GM12878 (cell line): ENCODE data around the gene PDE10A. TPM values are rescaled to one million over a fixed set of nuclear protein-coding genes. Genes with fewer than 3 reads are reported as not detected.

Source experiments
- ATAC-seq: fragments of 200-7000 bp; cut with Tn5 transposase; 3 replicates; pipeline ENCODE4 v1.9.1; 2020; ENCODE audit warnings: mild to moderate bottlenecking, moderate library complexity
- BruUV-seq: library from RNA; stranded (reverse); fragments of 400-500 nt; replicated peaks from 2 replicates; lab custom pipeline; 2021; lab: Mats Ljungman, UMichigan
- CTCF ChIA-PET: fragments of 300-600 bp; sonication (Branson Sonifier 250); formaldehyde crosslinking; extraction: SDS; loops from one replicate; lab custom pipeline; 2021; ENCODE audit warnings: inconsistent platforms; lab: Yijun Ruan, JAX
- POLR2A ChIA-PET: fragments of 350-600 bp; formaldehyde crosslinking; extraction: SDS; loops from one replicate; lab custom pipeline; 2021; ENCODE audit warnings: inconsistent platforms; lab: Charles Lee
- RAD21 ChIA-PET: fragments of 300-600 bp; sonication (Branson Sonifier 250); formaldehyde crosslinking; loops from one replicate; lab custom pipeline; 2023; ENCODE audit warnings: antibody characterized with exemption; ENCODE audit not compliant: unreplicated experiment; lab: Charles Lee
- SMC1A ChIA-PET: fragments of 300-600 bp; sonication (Branson Sonifier 250); formaldehyde crosslinking; loops from one replicate; lab custom pipeline; 2023; ENCODE audit not compliant: unreplicated experiment, uncharacterized antibody; lab: Charles Lee
- DNase-seq: peaks from one replicate; pipeline ENCODE4 v3.0.0-alpha.2; 2011; ENCODE audit warnings: low read depth, low spot score
- FAIRE-seq: peaks from 3 replicates; lab custom pipeline; 2011; peaks lifted over from hg19 to GRCh38; lab: Jason Lieb, UNC
- H2AFZ ChIP-seq: 2 replicates; pipeline ENCODE4 v1.6.0; 2011; ENCODE audit warnings: low read depth, low read length, control low read depth; ENCODE audit not compliant: control insufficient read depth
- H3K27ac ChIP-seq: 2 replicates; pipeline ENCODE4 v1.5.1; 2011; ENCODE audit warnings: control low read depth; ENCODE audit not compliant: control insufficient read depth, insufficient read depth
- H3K27me3 ChIP-seq, 2 experiments: replicated peaks in 1 of 2; 2 replicates each; pipeline versions ENCODE4 v1.6.0 to v1.6.1; 2011; ENCODE audit warnings: low read length in 1 of 2; ENCODE audit not compliant: control insufficient read depth in 2 of 2, insufficient read depth in 2 of 2
- H3K36me3 ChIP-seq, 2 experiments: 2 replicates each; pipeline ENCODE4 v1.5.1; 2011; ENCODE audit warnings: low read length in 1 of 2; ENCODE audit not compliant: control insufficient read depth in 2 of 2, insufficient read depth in 2 of 2
- H3K4me1 ChIP-seq: 2 replicates; pipeline ENCODE4 v1.6.1; 2011; ENCODE audit warnings: mild to moderate bottlenecking, low read length, moderate library complexity, mixed read lengths; ENCODE audit not compliant: control insufficient read depth, insufficient read depth
- H3K4me2 ChIP-seq: 2 replicates; pipeline ENCODE4 v1.6.0; 2011; ENCODE audit warnings: control low read depth; ENCODE audit not compliant: control insufficient read depth, insufficient read depth
- H3K4me3 ChIP-seq: fragments of 200-600 bp; sonication (generic); 2 replicates; pipeline ENCODE4 v1.5.1; 2016
- H3K79me2 ChIP-seq: 2 replicates; pipeline ENCODE4 v1.6.0; 2011; ENCODE audit warnings: low read length; ENCODE audit not compliant: control insufficient read depth, insufficient read depth
- H3K9ac ChIP-seq: 2 replicates; pipeline ENCODE4 v1.8.0; 2011; ENCODE audit warnings: low read length, control low read depth, mixed read lengths; ENCODE audit not compliant: control insufficient read depth, insufficient read depth
- H3K9me3 ChIP-seq: replicated peaks from 3 replicates; pipeline ENCODE4 v1.5.1; 2011; ENCODE audit warnings: mild to moderate bottlenecking, low read length; ENCODE audit not compliant: control insufficient read depth, insufficient read depth
- H4K20me1 ChIP-seq: 2 replicates; pipeline ENCODE4 v1.6.0; 2011; ENCODE audit not compliant: control insufficient read depth, insufficient read depth
- BRCA1 ChIP-seq: IDR thresholded peaks from 2 replicates; pipeline ENCODE4 v1.6.1; 2011; ENCODE audit warnings: low read depth, low read length, improper control_type of control experiment
- CEBPZ ChIP-seq: fragments of 150-350 bp; IDR thresholded peaks from 2 replicates; pipeline ENCODE4 v1.6.1; 2016; ENCODE audit warnings: low read depth, low read length
- CHD1 ChIP-seq: IDR thresholded peaks from 2 replicates; pipeline ENCODE4 v1.6.1; 2012; ENCODE audit warnings: low read depth, low read length, improper control_type of control experiment
- CUX1 ChIP-seq: IDR thresholded peaks from 2 replicates; pipeline ENCODE4 v1.6.1; 2012; ENCODE audit warnings: improper control_type of control experiment, low read depth, low read length; ENCODE audit not compliant: insufficient replicate concordance
- HDAC6 ChIP-seq: fragments of 200-600 bp; sonication (generic); IDR thresholded peaks from one replicate; pipeline ENCODE4 v1.8.0; 2017; ENCODE audit warnings: antibody characterized with exemption; ENCODE audit not compliant: unreplicated experiment
- KDM1A ChIP-seq: fragments of 200-600 bp; sonication (generic); IDR thresholded peaks from 2 replicates; pipeline ENCODE4 v1.6.1; 2016; ENCODE audit warnings: borderline replicate concordance
- LARP7 ChIP-seq: fragments of 450-650 bp; IDR thresholded peaks from 2 replicates; pipeline ENCODE4 v1.6.1; 2017; ENCODE audit warnings: mild to moderate bottlenecking
- MEF2A ChIP-seq: IDR thresholded peaks from 2 replicates; pipeline ENCODE4 v1.6.1; 2011; ENCODE audit warnings: low read depth, mild to moderate bottlenecking, low read length, moderate library complexity; ENCODE audit not compliant: insufficient read depth
- MYC ChIP-seq: IDR thresholded peaks from 2 replicates; pipeline ENCODE4 v1.6.1; 2011; ENCODE audit warnings: mild to moderate bottlenecking, low read length, moderate library complexity, inconsistent platforms; ENCODE audit not compliant: insufficient read depth, insufficient replicate concordance, insufficient read length, severe bottlenecking
- NR2C2 ChIP-seq: IDR thresholded peaks from 2 replicates; pipeline ENCODE4 v1.6.1; 2011; ENCODE audit warnings: borderline replicate concordance, low read depth; ENCODE audit not compliant: control insufficient read depth, insufficient read length
- TAF1 ChIP-seq: IDR thresholded peaks from 2 replicates; pipeline ENCODE4 v1.6.1; 2011; ENCODE audit warnings: mild to moderate bottlenecking, low read depth, low read length, borderline replicate concordance
- TCF12 ChIP-seq: IDR thresholded peaks from 2 replicates; pipeline ENCODE4 v1.6.1; 2011; ENCODE audit warnings: low read depth, mild to moderate bottlenecking, low read length
- USF1 ChIP-seq: IDR thresholded peaks from 2 replicates; pipeline ENCODE4 v1.6.1; 2011; ENCODE audit warnings: borderline replicate concordance, low read depth, mild to moderate bottlenecking, moderate library complexity, mixed read lengths, low read length; ENCODE audit not compliant: insufficient read depth; ENCODE audit errors: extremely low read length
- ZNF274 ChIP-seq: IDR thresholded peaks from one replicate; pipeline ENCODE4 v1.8.0; 2011; ENCODE audit not compliant: insufficient read length, insufficient read depth
- WGBS: methylation state at CpG from one replicate; pipeline ENCODE4 v1.1.6; 2016; ENCODE audit warnings: low lambda C conversion rate; ENCODE audit not compliant: insufficient replicate concordance, insufficient coverage; ENCODE audit errors: missing lambda C conversion rate; 5-methylcytosine and 5-hydroxymethylcytosine counted together
- in situ Hi-C: fragments of 300-500 bp; cut with MboI; formaldehyde crosslinking; loops from 9 replicates; pipeline ENCODE4 v1.14.3; 2018; ENCODE audit warnings: mixed read lengths
- intact Hi-C: fragments of 100-400 bp; cut with micrococcal nuclease; formaldehyde crosslinking; loops from one replicate; pipeline ENCODE4 v1.14.2; 2022; ENCODE audit not compliant: unreplicated experiment
- polyA plus RNA-seq, 11 experiments: library from polyadenylated mRNA; depleted of rRNA in 4 of 11; unstranded in 6 of 11; stranded (reverse) in 5 of 11; fragments of >200 nt; fragmentation: Nextera tagmentation in 4 of 11; fragmentation: Illumina TruSeq in 1 of 11; extraction: Ambion mirVana in 4 of 11; extraction: Trizol in 1 of 11; gene quantifications; 1 replicate in 1 of 11; 2 replicates in 10 of 11; pipeline versions ENCODE4 v1.2.1 to v1.2.3, GENCODE V29; 2011 to 2016; ENCODE audit warnings: inconsistent platforms in 2 of 11, missing spikeins in 2 of 11, low read depth in 1 of 11
- total RNA-seq, 4 experiments: library from RNA; depleted of rRNA in 3 of 4; stranded (reverse); fragments of >200 nt in 3 of 4; fragmentation: Illumina TruSeq in 1 of 4; extraction: Trizol in 1 of 4; gene quantifications; 2 replicates each; pipeline versions ENCODE4 v1.2.1 to v1.2.3, GENCODE V29; 2013 to 2021

PDE10A gene
- total and polyA plus RNA-seq, 10 of the 15 experiments (the other 5 are each of a cell fraction or from before 2014, with no cell fraction given) = under 0.01 to 1.3 (median 0.03) TPM; not detected in 2

- CTCF ChIA-PET = no interaction called here
- Histone ChIP-seq H4K20me1 (no peaks in the 10 kb centered on the region), H3K27me3 (no peaks in the 10 kb centered on the region), H3K9me3 (no peaks in the 10 kb centered on the region), H3K4me3 (no peak overlapping the region), H3K79me2 (no peaks in the 10 kb centered on the region), H2AFZ (no peak overlapping the region), H3K9ac (no peak overlapping the region), H3K4me2 (no peak overlapping the region), H3K4me1 (no peaks in the 10 kb centered on the region)
- SMC1A ChIA-PET = no interaction called here
- 23% methylated on average over 3 of the region's 3 CpGs for WGBS
- in situ Hi-C loops = no loop called here
- intact Hi-C loops = no loop called here
- FAIRE-seq = no peak
- no TSS peak for BruUV-seq
- TF ChIP-seq MYC (no peak), CEBPZ (no peak), MEF2A (no peak), TAF1 (no peak), HDAC6 (no peak), ZNF274 (no peak), LARP7 (no peak), KDM1A (no peak), TCF12 (no peak), NR2C2 (no peak), BRCA1 (no peak), USF1 (no peak), CHD1 (no peak), CUX1 (no peak)
- TF ChIP-seq, all 136 proteins: peak for 0
- Histone ChIP-seq H3K36me3 (no peaks in the 10 kb centered on the region), H3K27ac (no peak overlapping the region)
- RAD21 ChIA-PET = no interaction called here
- ATAC-seq (no peak), DNase-seq (no peak)
- POLR2A ChIA-PET = no interaction called here
Measured at GRCh38 chr6:165586706-165587105, 76.3 kb downstream of the PDE10A start.
